Activated T-cell treated with anti-CD3 and anti-CD28 coated beads, Interleukin-2, amount 50 U/mL, for 72 hours (primary cell): ENCODE data around the gene BCORL1. TPM values are rescaled to one million over a fixed set of nuclear protein-coding genes. Genes with fewer than 3 reads are reported as not detected.

Experiments used
- ATAC-seq, 2 donors: fragments of 150-1000 bp; cut with Tn5 transposase; replicated peaks in 1 of 2; 2 replicates each; pipeline ENCODE4 v1.10.0; 2021; ENCODE audit warnings: moderate library complexity in 2 of 2, mild to moderate bottlenecking in 1 of 2
- DNase-seq, 2 donors: peaks; one replicate each; pipeline ENCODE4 v3.0.0; 2021 to 2022; ENCODE audit warnings: mixed read lengths in 1 of 2
- H3K27ac Mint-ChIP-seq: one replicate; pipeline ENCODE4 v1.8.0; 2022; ENCODE audit warnings: mild to moderate bottlenecking, moderate library complexity, mixed read lengths
- H3K27me3 Mint-ChIP-seq: one replicate; pipeline ENCODE4 v1.8.0; 2022; ENCODE audit warnings: low read depth, mixed read lengths
- H3K36me3 Mint-ChIP-seq, 2 donors: one replicate each; pipeline ENCODE4 v1.8.0; 2022; ENCODE audit warnings: mixed read lengths in 2 of 2, mild to moderate bottlenecking in 1 of 2; ENCODE audit not compliant: insufficient read depth in 2 of 2
- H3K4me1 Mint-ChIP-seq: one replicate; pipeline ENCODE4 v1.8.0; 2022; ENCODE audit warnings: low read depth, mixed read lengths
- H3K4me3 Mint-ChIP-seq, 2 donors: one replicate each; pipeline ENCODE4 v1.8.0; 2022; ENCODE audit warnings: mild to moderate bottlenecking in 2 of 2, mixed read lengths in 2 of 2, moderate library complexity in 2 of 2
- H3K9me3 Mint-ChIP-seq, 2 donors: one replicate each; pipeline ENCODE4 v1.8.0; 2022; ENCODE audit warnings: mixed read lengths in 2 of 2
- total RNA-seq, 2 donors: library from RNA; stranded (reverse); gene quantifications; one replicate each; pipeline ENCODE4 v1.2.3, GENCODE V29; 2022

Gene BCORL1, protein sequence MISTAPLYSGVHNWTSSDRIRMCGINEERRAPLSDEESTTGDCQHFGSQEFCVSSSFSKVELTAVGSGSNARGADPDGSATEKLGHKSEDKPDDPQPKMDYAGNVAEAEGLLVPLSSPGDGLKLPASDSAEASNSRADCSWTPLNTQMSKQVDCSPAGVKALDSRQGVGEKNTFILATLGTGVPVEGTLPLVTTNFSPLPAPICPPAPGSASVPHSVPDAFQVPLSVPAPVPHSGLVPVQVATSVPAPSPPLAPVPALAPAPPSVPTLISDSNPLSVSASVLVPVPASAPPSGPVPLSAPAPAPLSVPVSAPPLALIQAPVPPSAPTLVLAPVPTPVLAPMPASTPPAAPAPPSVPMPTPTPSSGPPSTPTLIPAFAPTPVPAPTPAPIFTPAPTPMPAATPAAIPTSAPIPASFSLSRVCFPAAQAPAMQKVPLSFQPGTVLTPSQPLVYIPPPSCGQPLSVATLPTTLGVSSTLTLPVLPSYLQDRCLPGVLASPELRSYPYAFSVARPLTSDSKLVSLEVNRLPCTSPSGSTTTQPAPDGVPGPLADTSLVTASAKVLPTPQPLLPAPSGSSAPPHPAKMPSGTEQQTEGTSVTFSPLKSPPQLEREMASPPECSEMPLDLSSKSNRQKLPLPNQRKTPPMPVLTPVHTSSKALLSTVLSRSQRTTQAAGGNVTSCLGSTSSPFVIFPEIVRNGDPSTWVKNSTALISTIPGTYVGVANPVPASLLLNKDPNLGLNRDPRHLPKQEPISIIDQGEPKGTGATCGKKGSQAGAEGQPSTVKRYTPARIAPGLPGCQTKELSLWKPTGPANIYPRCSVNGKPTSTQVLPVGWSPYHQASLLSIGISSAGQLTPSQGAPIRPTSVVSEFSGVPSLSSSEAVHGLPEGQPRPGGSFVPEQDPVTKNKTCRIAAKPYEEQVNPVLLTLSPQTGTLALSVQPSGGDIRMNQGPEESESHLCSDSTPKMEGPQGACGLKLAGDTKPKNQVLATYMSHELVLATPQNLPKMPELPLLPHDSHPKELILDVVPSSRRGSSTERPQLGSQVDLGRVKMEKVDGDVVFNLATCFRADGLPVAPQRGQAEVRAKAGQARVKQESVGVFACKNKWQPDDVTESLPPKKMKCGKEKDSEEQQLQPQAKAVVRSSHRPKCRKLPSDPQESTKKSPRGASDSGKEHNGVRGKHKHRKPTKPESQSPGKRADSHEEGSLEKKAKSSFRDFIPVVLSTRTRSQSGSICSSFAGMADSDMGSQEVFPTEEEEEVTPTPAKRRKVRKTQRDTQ (N-terminal part only)
- total RNA-seq = 1 to 10 TPM; 8.6 to 9.9 TPM

GRCh38 chrX:129982300-129983251, at the start of gene BCORL1:
Gene BCORL1, plus strand, starts transcription at chrX:129982635. Its CDS starts 22,597 bp downstream, at chrX:130005232.
- DNase-seq (peak; percentile 85 to 88), ATAC-seq (peak; percentile 88 to 91)
- H3K4me1 Mint-ChIP-seq = peaks cover 7% of the 10 kb centered on the region
- H3K36me3 Mint-ChIP-seq = peaks cover 0 to 1% of the 10 kb centered on the region in 2 donors
- no peaks in the 10 kb centered on the region for H3K9me3 Mint-ChIP-seq
- H3K27me3 Mint-ChIP-seq = peaks cover 18% of the 10 kb centered on the region
- no peak within 1 kb of the TSS for H3K4me3 Mint-ChIP-seq
- H3K27ac Mint-ChIP-seq = no peak within 1 kb of the TSS

DNA sequence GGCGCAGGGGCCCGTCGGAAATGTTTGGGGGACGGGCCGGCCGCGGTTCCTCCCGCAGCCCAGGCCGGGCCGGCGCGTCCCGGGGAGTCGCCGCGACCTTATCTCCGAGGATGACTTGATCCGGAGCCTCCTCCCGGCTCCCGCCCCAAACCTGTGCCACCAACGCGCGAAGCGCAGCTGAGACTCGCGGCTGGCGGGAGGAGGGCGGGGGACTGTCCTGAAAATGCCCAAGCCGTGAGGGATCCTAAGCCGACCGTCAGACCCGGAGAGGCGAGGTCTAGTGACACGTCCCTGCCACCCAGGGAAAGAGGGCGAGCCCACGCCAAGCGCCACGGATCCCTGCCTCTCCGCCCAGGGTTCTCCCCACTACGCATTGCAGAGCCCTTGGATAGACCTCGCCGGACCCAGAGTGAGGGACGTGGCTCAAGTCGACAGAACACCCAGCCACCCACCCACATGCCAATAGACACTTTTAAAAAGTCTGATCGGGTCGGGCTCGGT, 49.6 kb upstream of the BCORL1 start:
- H3K27ac Mint-ChIP-seq = no peak overlapping the region
- H3K27me3 Mint-ChIP-seq = peaks cover 21% of the 10 kb centered on the region
- H3K4me1 Mint-ChIP-seq = no peaks in the 10 kb centered on the region
- no peak for DNase-seq
- peak overlapping the region; percentile 68 to 74 for H3K4me3 Mint-ChIP-seq
- H3K36me3 Mint-ChIP-seq = no peaks in the 10 kb centered on the region
- ATAC-seq = no peak
- no peaks in the 10 kb centered on the region for H3K9me3 Mint-ChIP-seq

GRCh38 chrX:129933700-129934099, 48.7 kb upstream of the BCORL1 start:
- Mint-ChIP-seq H3K27me3 (peaks cover 26% of the 10 kb centered on the region), H3K27ac (no peak overlapping the region), H3K4me3 (peak overlapping the region; percentile 59 to 74), H3K9me3 (no peaks in the 10 kb centered on the region), H3K36me3 (no peaks in the 10 kb centered on the region), H3K4me1 (no peaks in the 10 kb centered on the region)
- ATAC-seq = no peak
- no peak for DNase-seq

GRCh38 chrX:129934461-129934860, 48.0 kb upstream of the BCORL1 start:
- Mint-ChIP-seq H3K4me1 (no peaks in the 10 kb centered on the region), H3K27ac (no peak overlapping the region), H3K9me3 (no peaks in the 10 kb centered on the region), H3K4me3 (no peak overlapping the region), H3K27me3 (peaks cover 27% of the 10 kb centered on the region), H3K36me3 (no peaks in the 10 kb centered on the region)
- ATAC-seq = no peak
- DNase-seq = no peak

DNA sequence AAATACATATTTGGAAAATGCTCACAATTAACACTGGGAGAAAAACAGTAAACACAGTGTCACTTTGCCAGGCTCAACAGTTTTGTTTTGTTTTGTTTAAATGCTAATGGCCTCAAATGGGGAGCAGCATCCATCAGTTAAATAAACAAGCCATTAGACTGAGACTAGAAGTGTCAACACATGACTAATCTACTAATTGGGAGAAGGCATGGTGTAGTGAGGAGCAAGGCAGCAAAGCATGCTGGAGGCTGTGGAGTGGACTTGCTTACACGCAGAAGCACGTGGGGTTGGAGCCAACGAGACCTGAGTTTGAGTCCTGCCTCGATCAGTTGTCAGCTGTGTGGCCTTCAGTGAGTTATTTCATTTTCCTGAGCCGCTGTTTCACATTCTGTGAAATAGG, 47.5 kb upstream of the BCORL1 start:
- Mint-ChIP-seq H3K9me3 (no peaks in the 10 kb centered on the region), H3K4me3 (no peak overlapping the region), H3K4me1 (no peaks in the 10 kb centered on the region), H3K27ac (no peak overlapping the region), H3K36me3 (no peaks in the 10 kb centered on the region), H3K27me3 (peaks cover 27% of the 10 kb centered on the region)
- ATAC-seq (no peak), DNase-seq (no peak)

DNA sequence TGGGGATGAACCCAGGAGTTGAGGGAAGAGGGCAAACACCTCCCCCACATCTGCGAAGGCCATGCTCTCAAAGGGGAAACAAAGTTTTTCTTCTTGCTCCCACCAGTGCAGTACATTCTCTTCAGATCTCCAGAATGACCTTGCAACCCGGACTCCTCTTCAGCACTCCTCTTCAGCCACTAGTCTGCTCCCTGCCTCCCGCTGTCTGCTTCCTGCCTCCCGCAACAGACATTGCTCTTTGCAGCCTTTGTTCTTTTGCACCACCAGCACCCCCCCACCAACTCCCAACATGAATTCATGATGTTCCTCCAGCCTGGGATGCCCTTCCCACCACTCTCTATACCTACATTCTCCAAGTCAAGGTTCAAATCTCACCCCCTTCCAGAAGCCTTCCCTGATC, 44.4 kb upstream of the BCORL1 start:
- Mint-ChIP-seq H3K36me3 (no peaks in the 10 kb centered on the region), H3K27ac (no peak overlapping the region), H3K9me3 (no peaks in the 10 kb centered on the region), H3K27me3 (peaks cover 26% of the 10 kb centered on the region), H3K4me3 (no peak overlapping the region), H3K4me1 (no peaks in the 10 kb centered on the region)
- DNase-seq (no peak), ATAC-seq (no peak)

GRCh38 chrX:129939986-129940385, 42.4 kb upstream of the BCORL1 start:
- no peaks in the 10 kb centered on the region for H3K36me3 Mint-ChIP-seq
- no peaks in the 10 kb centered on the region for H3K4me1 Mint-ChIP-seq

GRCh38 chrX:129940721-129941120, 41.7 kb upstream of the BCORL1 start:
- DNase-seq (no peak), ATAC-seq (no peak)
- Mint-ChIP-seq H3K9me3 (no peaks in the 10 kb centered on the region), H3K4me1 (no peaks in the 10 kb centered on the region), H3K4me3 (no peak overlapping the region), H3K27me3 (peaks cover 6% of the 10 kb centered on the region), H3K36me3 (no peaks in the 10 kb centered on the region), H3K27ac (no peak overlapping the region)

More at GRCh38 chrX:129939986-129940385, 42.4 kb upstream of the BCORL1 start:
- Mint-ChIP-seq H3K27ac (no peak overlapping the region), H3K4me3 (no peak overlapping the region), H3K9me3 (no peaks in the 10 kb centered on the region), H3K27me3 (peaks cover 7% of the 10 kb centered on the region)
- ATAC-seq = no peak
- no peak for DNase-seq

DNA sequence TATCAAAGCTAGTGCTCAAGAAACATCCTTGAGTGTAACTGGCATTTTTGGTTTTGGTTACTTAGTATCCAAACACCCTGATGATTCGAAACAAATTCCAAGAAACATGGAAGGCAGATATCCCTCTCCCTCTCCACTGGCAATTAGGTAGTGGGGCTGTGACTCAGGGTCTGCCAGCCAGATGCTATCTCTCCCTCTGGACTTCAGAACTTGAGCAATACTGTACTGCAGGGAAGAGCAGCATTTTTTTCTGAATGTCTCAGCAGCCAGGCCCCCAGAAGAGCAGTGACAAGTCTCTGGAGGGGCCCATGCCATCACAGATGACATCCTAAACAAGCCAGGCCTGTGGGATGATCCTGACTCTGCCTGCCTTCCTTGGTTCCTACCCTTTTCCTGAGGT, 37.3 kb upstream of the BCORL1 start:
- DNase-seq (no peak), ATAC-seq (no peak)
- no peaks in the 10 kb centered on the region for H3K4me1 Mint-ChIP-seq
- H3K36me3 Mint-ChIP-seq = no peaks in the 10 kb centered on the region
- H3K27ac Mint-ChIP-seq = no peak overlapping the region
- H3K9me3 Mint-ChIP-seq = no peaks in the 10 kb centered on the region
- no peak overlapping the region for H3K4me3 Mint-ChIP-seq
- peaks cover 7% of the 10 kb centered on the region for H3K27me3 Mint-ChIP-seq

- Mint-ChIP-seq H3K36me3 (no peaks in the 10 kb centered on the region), H3K27me3 (peaks cover 7% of the 10 kb centered on the region), H3K4me3 (peak overlapping the region; percentile 74 to 91), H3K4me1 (peaks cover 5% of the 10 kb centered on the region), H3K9me3 (no peaks in the 10 kb centered on the region), H3K27ac (no peak overlapping the region)
- ATAC-seq (no peak), DNase-seq (no peak)
Observed at GRCh38 chrX:129953334-129953648, 29.1 kb upstream of the BCORL1 start.

DNA sequence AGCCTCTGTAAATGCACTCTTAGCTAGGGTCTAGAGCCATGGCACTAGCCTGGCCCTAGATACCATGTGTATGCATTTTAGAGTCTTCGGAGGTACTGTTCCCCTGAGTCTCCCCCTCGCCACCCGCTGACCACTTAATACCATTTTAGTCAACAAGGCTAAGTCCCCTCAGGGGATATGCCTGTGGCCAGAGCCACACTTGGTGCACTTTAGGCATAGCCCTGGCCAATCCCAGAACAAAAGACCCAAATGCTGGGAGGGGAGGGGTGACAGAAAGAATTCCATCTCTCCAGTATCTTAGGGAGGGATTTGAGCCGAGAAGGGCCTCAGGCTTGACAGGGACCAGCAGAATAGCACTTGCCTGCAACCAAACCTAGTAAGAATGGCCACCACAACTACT, 28.6 kb upstream of the BCORL1 start:
- no peak for ATAC-seq
- no peak for DNase-seq
- Mint-ChIP-seq H3K27me3 (peaks cover 7% of the 10 kb centered on the region), H3K36me3 (no peaks in the 10 kb centered on the region), H3K27ac (no peak overlapping the region), H3K4me1 (peaks cover 5% of the 10 kb centered on the region), H3K9me3 (no peaks in the 10 kb centered on the region), H3K4me3 (peak overlapping the region; percentile 74 to 91)

DNA sequence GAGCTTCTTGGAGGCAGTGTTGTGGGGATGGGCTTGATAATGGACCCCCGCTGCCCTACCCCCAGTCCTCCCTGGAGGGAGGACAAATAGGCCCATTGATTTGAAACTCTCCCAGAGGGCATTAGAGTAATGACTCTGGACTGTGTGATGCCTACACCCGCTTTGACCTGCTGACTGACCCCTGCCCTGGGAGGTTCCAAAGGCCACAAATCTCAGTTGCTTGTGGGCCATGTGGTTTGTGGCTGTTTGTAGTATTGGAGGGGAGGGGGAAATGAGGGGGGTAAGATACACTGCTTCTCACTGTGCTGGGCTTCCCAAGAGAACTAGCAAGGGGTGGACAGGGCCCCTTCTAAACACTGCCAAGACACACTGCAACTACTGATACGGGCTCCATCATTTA, 27.6 kb upstream of the BCORL1 start:
- no peak overlapping the region for H3K4me3 Mint-ChIP-seq
- peaks cover 7% of the 10 kb centered on the region for H3K27me3 Mint-ChIP-seq
- H3K27ac Mint-ChIP-seq = no peak overlapping the region
- DNase-seq (no peak), ATAC-seq (no peak)
- peaks cover 5% of the 10 kb centered on the region for H3K4me1 Mint-ChIP-seq
- H3K9me3 Mint-ChIP-seq = no peaks in the 10 kb centered on the region
- H3K36me3 Mint-ChIP-seq = no peaks in the 10 kb centered on the region
